Endothelial cell of umbilical vein (primary cell): ENCODE results near the gene CNKSR3. TPM values are rescaled to one million over a fixed set of nuclear protein-coding genes. Genes with fewer than 3 reads are reported as not detected.

Experiments used
- BruUV-seq: library from RNA; stranded (reverse); fragments of 400-500 nt; replicated peaks from 2 replicates; lab custom pipeline; 2021; lab: Mats Ljungman, UMichigan
- CTCF ChIA-PET: fragments of 300-600, 350-600 bp; sonication (Branson Sonifier 250); formaldehyde crosslinking; loops from one replicate; lab custom pipeline; 2021; ENCODE audit warnings: antibody characterized with exemption, inconsistent platforms; lab: Charles Lee
- POLR2A ChIA-PET: fragments of 300-600, 350-600 bp; sonication (Branson Sonifier 250); formaldehyde crosslinking; loops from one replicate; lab custom pipeline; 2021; ENCODE audit warnings: antibody characterized with exemption, inconsistent platforms; lab: Charles Lee
- DNase-seq: peaks from one replicate; pipeline ENCODE4 v3.0.0-alpha.2; 2011; ENCODE audit warnings: low read depth, low spot score
- FAIRE-seq: peaks from 2 replicates; lab custom pipeline; 2011; peaks lifted over from hg19 to GRCh38; lab: Jason Lieb, UNC
- H2AFZ ChIP-seq: 2 replicates; pipeline ENCODE4 v1.6.0; 2012; ENCODE audit warnings: low read depth, low read length, control low read depth, inconsistent platforms
- H3K27ac ChIP-seq: 2 replicates; pipeline ENCODE4 v1.5.1; 2011; ENCODE audit warnings: low read depth, mild to moderate bottlenecking, control low read depth, low read length, moderate library complexity; ENCODE audit not compliant: insufficient read depth
- H3K27me3 ChIP-seq, 2 experiments: 2 replicates each; pipeline versions ENCODE4 v1.6.0 to v1.6.1; 2011; ENCODE audit warnings: low read length in 2 of 2, mixed read lengths in 1 of 2; ENCODE audit not compliant: control insufficient read depth in 2 of 2, insufficient read depth in 2 of 2
- H3K36me3 ChIP-seq, 2 experiments: 2 replicates in 1 of 2; 3 replicates in 1 of 2; pipeline ENCODE4 v1.5.1; 2011; ENCODE audit warnings: low read length in 2 of 2, mild to moderate bottlenecking in 1 of 2, moderate library complexity in 1 of 2; ENCODE audit not compliant: control insufficient read depth in 2 of 2, insufficient read depth in 2 of 2; ENCODE audit errors: extremely low read depth in 1 of 2
- H3K4me1 ChIP-seq: 3 replicates; pipeline ENCODE4 v1.5.1; 2011; ENCODE audit warnings: mild to moderate bottlenecking, low read length; ENCODE audit not compliant: control insufficient read depth, insufficient read depth; ENCODE audit errors: extremely low read depth
- H3K4me2 ChIP-seq: 2 replicates; pipeline ENCODE4 v1.6.1; 2011; ENCODE audit warnings: low read length, control low read depth, mixed read lengths; ENCODE audit not compliant: insufficient read depth
- H3K4me3 ChIP-seq, 3 experiments: fragments of 200-600 bp in 1 of 3; sonication (generic), shearing (Covaris generic) in 1 of 3; replicated peaks in 1 of 3; 2 replicates each; pipeline ENCODE4 v1.5.1; 2011 to 2016; ENCODE audit warnings: control low read depth in 3 of 3, low read length in 3 of 3, mild to moderate bottlenecking in 2 of 3, inconsistent platforms in 1 of 3, low read depth in 1 of 3, moderate library complexity in 1 of 3; ENCODE audit not compliant: insufficient read depth in 1 of 3
- H3K79me2 ChIP-seq: 2 replicates; pipeline ENCODE4 v1.6.0; 2012; ENCODE audit warnings: low read length, inconsistent platforms; ENCODE audit not compliant: control insufficient read depth, insufficient read depth
- H3K9ac ChIP-seq: replicated peaks from 2 replicates; pipeline ENCODE3; 2011; ENCODE audit warnings: low read length, control low read depth; ENCODE audit not compliant: insufficient read depth; ENCODE audit errors: extremely low read depth
- H3K9me1 ChIP-seq: replicated peaks from 3 replicates; pipeline ENCODE4 v1.6.0; 2011; ENCODE audit warnings: mild to moderate bottlenecking, low read length; ENCODE audit not compliant: control insufficient read depth, insufficient read depth; ENCODE audit errors: extremely low read depth
- H3K9me3 ChIP-seq: replicated peaks from 2 replicates; pipeline ENCODE4 v1.5.1; 2012; ENCODE audit warnings: low read length, inconsistent platforms; ENCODE audit not compliant: control insufficient read depth, insufficient read depth
- H4K20me1 ChIP-seq: replicated peaks from 2 replicates; pipeline ENCODE3; 2011; ENCODE audit warnings: mild to moderate bottlenecking, low read length; ENCODE audit not compliant: control insufficient read depth, insufficient read depth; ENCODE audit errors: extremely low read depth
- EZH2 ChIP-seq: IDR thresholded peaks from 2 replicates; pipeline ENCODE4 v1.6.1; 2012; ENCODE audit warnings: borderline replicate concordance, low read depth, mild to moderate bottlenecking, moderate library complexity, low read length, inconsistent platforms; ENCODE audit not compliant: severe bottlenecking
- FOS ChIP-seq: IDR thresholded peaks from 2 replicates; pipeline ENCODE4 v1.6.1; 2011; ENCODE audit warnings: mild to moderate bottlenecking, low read length, moderate library complexity, borderline replicate concordance; ENCODE audit not compliant: insufficient read depth
- GATA2 ChIP-seq: IDR thresholded peaks from 2 replicates; pipeline ENCODE4 v1.7.0; 2011; ENCODE audit warnings: low read depth, mild to moderate bottlenecking, moderate library complexity, mixed read lengths, low read length; ENCODE audit not compliant: insufficient read length, insufficient read depth
- JUN ChIP-seq: IDR thresholded peaks from 2 replicates; pipeline ENCODE4 v1.6.1; 2011; ENCODE audit warnings: borderline replicate concordance, low read depth; ENCODE audit not compliant: insufficient read length, insufficient read depth
- MYC ChIP-seq: IDR thresholded peaks from one replicate; pipeline ENCODE4 v1.6.1; 2011; ENCODE audit warnings: mild to moderate bottlenecking, low read depth, low read length
- POLR2A ChIP-seq: IDR thresholded peaks from 2 replicates; pipeline ENCODE4 v1.6.1; 2012; ENCODE audit warnings: low read depth, mild to moderate bottlenecking, control low read depth, low read length
- POLR2AphosphoS5 ChIP-seq: IDR thresholded peaks from 2 replicates; pipeline ENCODE4 v1.6.1; 2012; ENCODE audit warnings: low read depth, mild to moderate bottlenecking, control low read depth, low read length, moderate library complexity; ENCODE audit not compliant: insufficient read depth
- dilution Hi-C: fragments of 300-500 bp; cut with MboI; formaldehyde crosslinking; loops from one replicate; pipeline ENCODE4 v1.15.0; 2019; ENCODE audit warnings: low sequenced_read_pairs; ENCODE audit not compliant: extremely low pct_ligation_motif_present
- intact Hi-C: fragments of 100-400 bp; cut with micrococcal nuclease; formaldehyde crosslinking; loops from one replicate; pipeline ENCODE4 v1.10.0; 2022
- polyA plus RNA-seq, 4 experiments: library from polyadenylated mRNA; depleted of rRNA in 3 of 4; stranded (reverse) in 3 of 4; unstranded in 1 of 4; fragments of >200 nt; gene quantifications; 2 replicates each; pipeline versions ENCODE4 v1.2.1 to v1.2.3, GENCODE V29; 2011 to 2012; ENCODE audit warnings: missing spikeins in 1 of 4
- total RNA-seq: library from RNA; stranded (reverse); gene quantifications from 2 replicates; pipeline ENCODE4 v1.2.3, GENCODE V29; 2021
- TF ChIP-seq, protein P1 (sequence below): IDR thresholded peaks from 2 replicates; pipeline ENCODE4 v1.6.1; 2011; ENCODE audit not compliant: insufficient read depth, insufficient read length
- TF ChIP-seq, protein P2 (sequence below), 2 donors: IDR thresholded peaks; 1 replicate in 1 of 2; 2 replicates in 1 of 2; pipeline ENCODE4 v1.5.1; 2011; ENCODE audit warnings: low read length in 2 of 2, mild to moderate bottlenecking in 2 of 2, moderate library complexity in 2 of 2, control low read depth in 1 of 2, inconsistent platforms in 1 of 2, low read depth in 1 of 2; ENCODE audit not compliant: insufficient read depth in 1 of 2; ENCODE audit errors: extremely low read depth in 1 of 2

Gene CNKSR3
- total and polyA plus RNA-seq, 2 donors (not counting 3 experiments of a cell fraction or from before 2014, with no cell fraction given): 2.3 to 15.6 TPM

DNA sequence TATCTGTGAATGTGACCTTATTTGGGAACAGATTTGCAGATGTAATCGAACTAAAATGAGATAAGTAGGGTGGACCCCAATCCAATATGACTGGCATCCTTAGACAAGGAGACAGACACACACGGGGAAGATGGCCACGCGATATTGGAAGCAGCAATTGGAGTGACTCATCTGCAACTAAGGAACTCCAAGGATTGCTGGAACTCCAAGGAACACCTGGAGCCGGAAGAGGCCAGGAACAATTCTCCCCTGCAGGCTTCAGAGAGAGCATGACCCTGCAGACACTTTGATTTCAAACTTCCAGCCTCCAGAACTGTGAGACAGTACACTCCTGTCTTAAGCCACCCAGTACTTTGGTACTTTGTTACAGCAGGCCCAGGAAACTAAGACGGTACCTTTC is 19.5 kb upstream of the CNKSR3 start:
- FAIRE-seq (no peak), DNase-seq (no peak)
- Histone ChIP-seq H3K9ac (no peak overlapping the region), H3K79me2 (no peaks in the 10 kb centered on the region), H3K27ac (no peak overlapping the region), H4K20me1 (no peaks in the 10 kb centered on the region), H3K9me3 (no peaks in the 10 kb centered on the region), H3K4me2 (no peak overlapping the region), H3K9me1 (no peaks in the 10 kb centered on the region), H3K4me1 (peaks cover 5% of the 10 kb centered on the region), H3K4me3 (no peak overlapping the region), H2AFZ (no peak overlapping the region), H3K36me3 (no peaks in the 10 kb centered on the region), H3K27me3 (no peaks in the 10 kb centered on the region)
- ChIA-PET POLR2A (no interaction called here), CTCF (no interaction called here)
- TF ChIP-seq, protein P1, sequence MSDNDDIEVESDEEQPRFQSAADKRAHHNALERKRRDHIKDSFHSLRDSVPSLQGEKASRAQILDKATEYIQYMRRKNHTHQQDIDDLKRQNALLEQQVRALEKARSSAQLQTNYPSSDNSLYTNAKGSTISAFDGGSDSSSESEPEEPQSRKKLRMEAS: no peak
- TF ChIP-seq POLR2A: no peak
- no peak for TF ChIP-seq MYC
- no peak for TF ChIP-seq EZH2
- no peak for TF ChIP-seq FOS
- TF ChIP-seq JUN: no peak
- TF ChIP-seq GATA2: no peak
- TF ChIP-seq, protein P2, sequence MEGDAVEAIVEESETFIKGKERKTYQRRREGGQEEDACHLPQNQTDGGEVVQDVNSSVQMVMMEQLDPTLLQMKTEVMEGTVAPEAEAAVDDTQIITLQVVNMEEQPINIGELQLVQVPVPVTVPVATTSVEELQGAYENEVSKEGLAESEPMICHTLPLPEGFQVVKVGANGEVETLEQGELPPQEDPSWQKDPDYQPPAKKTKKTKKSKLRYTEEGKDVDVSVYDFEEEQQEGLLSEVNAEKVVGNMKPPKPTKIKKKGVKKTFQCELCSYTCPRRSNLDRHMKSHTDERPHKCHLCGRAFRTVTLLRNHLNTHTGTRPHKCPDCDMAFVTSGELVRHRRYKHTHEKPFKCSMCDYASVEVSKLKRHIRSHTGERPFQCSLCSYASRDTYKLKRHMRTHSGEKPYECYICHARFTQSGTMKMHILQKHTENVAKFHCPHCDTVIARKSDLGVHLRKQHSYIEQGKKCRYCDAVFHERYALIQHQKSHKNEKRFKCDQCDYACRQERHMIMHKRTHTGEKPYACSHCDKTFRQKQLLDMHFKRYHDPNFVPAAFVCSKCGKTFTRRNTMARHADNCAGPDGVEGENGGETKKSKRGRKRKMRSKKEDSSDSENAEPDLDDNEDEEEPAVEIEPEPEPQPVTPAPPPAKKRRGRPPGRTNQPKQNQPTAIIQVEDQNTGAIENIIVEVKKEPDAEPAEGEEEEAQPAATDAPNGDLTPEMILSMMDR (IDR thresholded peaks at IDR 0.05; ENCODE audit: extremely low read depth in 1 of 2, insufficient read depth in 1 of 2, low read depth in 1 of 2, low read length in 2 of 2): no peak
- no peak for TF ChIP-seq POLR2AphosphoS5
- dilution Hi-C loops: no loop called here
- intact Hi-C loops: no loop called here
- no TSS peak for BruUV-seq
